Measurements from ENCODE around the gene MYL9.
A peak's percentile ranks its signal among the peaks of the same experiment; 100 is the strongest.
"Not testable (repeated sequence)": the region's sequence is repeated elsewhere in the genome, so short reads cannot be mapped to it uniquely, and the experiment has no call there.

Gene MYL9
- 0 reads per million in 3 experiments for total RNA-seq

- no peak for DNase-seq
Observed at GRCh38 chr20:36541227-36541767, at the start of gene MYL9. TSS of gene MYL9 (plus strand) at chr20:36541519. CDS start at chr20:36544885, 3,366 bp downstream.

- peak; percentile 60 for DNase-seq
Observed at GRCh38 chr20:36491901-36492617, 49.3 kb upstream of the MYL9 start.

GRCh38 chr20:36493051-36493800, 48.1 kb upstream of the MYL9 start:
- DNase-seq = no peak

- no peak for DNase-seq
Observed at GRCh38 chr20:36493801-36494114, 47.6 kb upstream of the MYL9 start.

GRCh38 chr20:36496707-36497669, 44.3 kb upstream of the MYL9 start:
- no peak for DNase-seq

GRCh38 chr20:36497856-36498255, 43.5 kb upstream of the MYL9 start:
- DNase-seq = no peak

GRCh38 chr20:36498386-36499179, 42.7 kb upstream of the MYL9 start:
- no peak for DNase-seq

GRCh38 chr20:36499211-36499610, 42.1 kb upstream of the MYL9 start:
- DNase-seq = no peak

GRCh38 chr20:36499723-36500501, 41.4 kb upstream of the MYL9 start:
- no peak for DNase-seq

- DNase-seq = no peak
Observed at GRCh38 chr20:36501367-36502006, 39.8 kb upstream of the MYL9 start.

- no peak for DNase-seq
Observed at GRCh38 chr20:36504295-36504694, 37.0 kb upstream of the MYL9 start.

- no peak for DNase-seq
Observed at GRCh38 chr20:36506253-36506652, 35.1 kb upstream of the MYL9 start.

- DNase-seq = no peak
Observed at GRCh38 chr20:36507746-36508145, 33.6 kb upstream of the MYL9 start.

GRCh38 chr20:36519012-36519719, 22.2 kb upstream of the MYL9 start:
- DNase-seq = no peak

GRCh38 chr20:36519944-36520343, 21.4 kb upstream of the MYL9 start:
- DNase-seq = no peak

- no peak for DNase-seq
Observed at GRCh38 chr20:36521526-36521925, 19.8 kb upstream of the MYL9 start.

- DNase-seq = not testable (repeated sequence)
Observed at GRCh38 chr20:36522412-36522811, 18.9 kb upstream of the MYL9 start.

- no peak for DNase-seq
Observed at GRCh38 chr20:36523341-36523740, 18.0 kb upstream of the MYL9 start.

- no peak for DNase-seq
Observed at GRCh38 chr20:36525620-36526365, 15.5 kb upstream of the MYL9 start.
